ENCODE measurements around the gene SLC29A3.

The SLC29A3 gene

DNA sequence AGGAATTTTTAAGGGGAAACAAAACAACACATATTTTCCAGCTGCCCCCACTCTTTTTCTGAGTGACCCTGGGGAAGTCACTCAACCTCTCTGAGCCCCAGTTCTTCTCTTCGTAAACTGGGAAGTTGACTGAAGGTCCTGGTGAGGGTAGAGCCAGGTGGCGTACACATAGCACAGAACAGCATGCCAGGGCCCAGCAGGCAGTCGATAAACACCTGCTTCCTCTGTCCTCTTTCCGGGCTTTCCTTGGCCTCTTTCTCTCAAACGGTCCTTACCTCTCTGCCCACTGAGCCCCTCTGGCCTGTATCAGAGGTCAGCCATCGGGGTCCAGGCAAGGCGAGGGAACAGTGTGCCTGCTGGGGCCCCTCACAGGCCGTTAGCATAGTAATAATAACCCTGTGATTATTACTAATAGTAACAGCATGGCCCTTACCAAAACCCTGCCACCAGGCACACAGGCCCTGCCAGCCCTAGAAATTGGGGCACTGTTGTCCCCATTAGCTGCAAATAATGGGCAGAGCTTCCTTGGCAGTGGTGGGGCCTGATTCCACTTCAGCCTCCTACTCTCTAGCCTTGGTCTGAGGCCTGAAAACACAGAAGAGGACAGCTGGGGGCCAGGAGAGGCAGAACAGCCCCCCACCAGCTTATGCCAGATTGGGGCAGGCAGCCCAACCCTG is 37.3 kb upstream of the SLC29A3 start:
- TF ChIP-seq FOXP2 (optimal IDR thresholded peaks at IDR 0.05; ENCODE audit: control extremely low read depth, extremely low read length, insufficient read depth) (no peak), EZH2 (IDR thresholded peaks at IDR 0.05) (no peak), POLR2AphosphoS5 (IDR thresholded peaks at IDR 0.05; ENCODE audit: borderline replicate concordance, low read depth, low read length) (no peak)
- Histone ChIP-seq H3K4me3 (no peak overlapping the region), H3K9me3 (ENCODE audit: low read depth, low read length) (no peaks in the 10 kb centered on the region), H3K36me3 (ENCODE audit: insufficient read depth, low read length) (peaks cover 16% of the 10 kb centered on the region; the same call in 1 of the 2 replicates), H3K9ac (ENCODE audit: insufficient read length) (no peak overlapping the region), H3K27ac (no peak overlapping the region)
- no peak for DNase-seq (ENCODE audit: low read depth, low spot score)

DNA sequence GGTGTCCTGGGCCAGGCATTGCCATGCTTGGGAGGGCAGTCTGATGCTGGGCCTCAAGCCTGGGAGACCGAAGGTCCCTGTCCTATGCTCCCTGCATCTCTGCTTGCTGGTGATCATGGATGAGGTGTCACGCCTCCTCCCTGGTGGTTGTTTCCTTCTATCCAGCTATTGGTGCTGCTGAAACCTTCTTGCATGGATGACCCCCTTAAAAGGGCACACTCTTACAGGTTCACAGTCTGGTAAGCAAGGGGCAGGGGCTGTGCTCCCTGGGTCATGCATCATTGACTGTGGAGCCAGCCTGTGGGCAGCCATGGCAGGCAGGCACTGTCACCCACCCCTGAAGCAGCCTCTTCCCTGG is 36.8 kb upstream of the SLC29A3 start:
- peaks cover 18% of the 10 kb centered on the region; the same call in 1 of the 2 replicates for H3K36me3 ChIP-seq (ENCODE audit: insufficient read depth, low read length)
- no peak overlapping the region for H3K4me3 ChIP-seq
- no peak for DNase-seq (ENCODE audit: low read depth, low spot score)
- TF ChIP-seq FOXP2 (optimal IDR thresholded peaks at IDR 0.05; ENCODE audit: control extremely low read depth, extremely low read length, insufficient read depth) = no peak
- TF ChIP-seq EZH2 (IDR thresholded peaks at IDR 0.05) = no peak
- no peak for TF ChIP-seq POLR2AphosphoS5 (IDR thresholded peaks at IDR 0.05; ENCODE audit: borderline replicate concordance, low read depth, low read length)
- H3K9ac ChIP-seq (ENCODE audit: insufficient read length) = no peak overlapping the region
- H3K9me3 ChIP-seq (ENCODE audit: low read depth, low read length) = no peaks in the 10 kb centered on the region
- no peak overlapping the region for H3K27ac ChIP-seq

DNA sequence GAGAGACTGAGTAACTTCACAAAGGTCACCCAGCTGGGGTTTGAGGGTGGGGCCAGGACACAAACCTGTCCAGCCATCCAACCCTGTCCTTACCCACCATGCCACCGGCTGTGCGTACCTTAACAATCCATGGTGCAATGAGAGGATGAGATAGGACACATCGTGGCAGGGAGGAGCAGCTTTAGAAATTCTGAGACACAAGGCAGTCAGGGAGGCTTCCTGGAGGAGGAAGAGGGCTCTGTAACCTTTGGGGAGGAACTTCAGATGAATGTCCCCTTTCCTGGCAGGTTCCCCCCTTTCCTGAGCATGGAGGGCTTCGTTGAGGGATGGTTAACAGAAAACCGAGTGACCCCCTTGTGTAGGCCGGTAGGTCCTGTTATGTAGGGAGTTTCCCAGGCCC is 35.6 kb upstream of the SLC29A3 start:
- no peak overlapping the region for H3K4me3 ChIP-seq
- no peaks in the 10 kb centered on the region for H3K9me3 ChIP-seq (ENCODE audit: low read depth, low read length)
- TF ChIP-seq POLR2AphosphoS5 (IDR thresholded peaks at IDR 0.05; ENCODE audit: borderline replicate concordance, low read depth, low read length) (no peak), FOXP2 (optimal IDR thresholded peaks at IDR 0.05; ENCODE audit: control extremely low read depth, extremely low read length, insufficient read depth) (no peak), EZH2 (IDR thresholded peaks at IDR 0.05) (no peak)
- DNase-seq (ENCODE audit: low read depth, low spot score) = no peak
- H3K27ac ChIP-seq = no peak overlapping the region
- H3K9ac ChIP-seq (ENCODE audit: insufficient read length) = no peak overlapping the region
- peaks cover 22% of the 10 kb centered on the region; the same call in 1 of the 2 replicates for H3K36me3 ChIP-seq (ENCODE audit: insufficient read depth, low read length)

GRCh38 chr10:71283876-71284275 is 35.2 kb upstream of the SLC29A3 start:
- H3K9ac ChIP-seq (ENCODE audit: insufficient read length) = no peak overlapping the region
- H3K36me3 ChIP-seq (ENCODE audit: insufficient read depth, low read length) = peaks cover 22% of the 10 kb centered on the region; the same call in 1 of the 2 replicates

DNA sequence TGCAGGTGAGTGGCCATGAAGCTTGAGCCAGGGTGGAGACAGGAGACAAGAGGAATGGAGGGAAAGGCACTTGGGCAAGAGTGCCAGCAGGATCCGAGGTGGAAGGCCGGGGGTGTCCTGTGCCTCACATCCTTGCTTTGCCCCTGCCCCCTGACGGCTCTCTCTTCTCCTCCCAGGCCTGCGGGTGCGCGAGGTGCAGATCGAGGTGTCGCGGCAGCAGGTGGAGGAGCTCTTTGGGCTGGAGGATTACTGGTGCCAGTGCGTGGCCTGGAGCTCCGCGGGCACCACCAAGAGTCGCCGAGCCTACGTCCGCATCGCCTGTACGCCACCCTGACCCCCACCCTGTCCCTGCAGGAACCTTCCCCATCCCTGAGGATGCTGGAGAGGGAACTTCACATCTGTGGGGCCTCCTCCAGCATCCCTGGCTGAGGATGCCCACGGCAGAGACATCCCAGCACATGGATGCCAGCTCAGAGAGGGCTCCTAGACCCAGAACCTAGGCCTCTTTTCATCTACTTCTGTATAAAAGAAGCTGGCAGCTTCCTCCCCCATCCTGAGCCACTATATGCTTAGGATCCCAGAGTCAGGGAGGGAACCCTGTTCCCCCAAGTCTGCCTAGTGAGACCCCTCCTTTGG is 34.4 kb upstream of the SLC29A3 start:
- Histone ChIP-seq H3K4me3 (no peak overlapping the region), H3K9me3 (ENCODE audit: low read depth, low read length) (no peaks in the 10 kb centered on the region), H3K9ac (ENCODE audit: insufficient read length) (no peak overlapping the region), H3K36me3 (ENCODE audit: insufficient read depth, low read length) (peaks cover 22% of the 10 kb centered on the region; the same call in 1 of the 2 replicates), H3K27ac (no peak overlapping the region)
- no peak for DNase-seq (ENCODE audit: low read depth, low spot score)
- no peak for TF ChIP-seq FOXP2 (optimal IDR thresholded peaks at IDR 0.05; ENCODE audit: control extremely low read depth, extremely low read length, insufficient read depth)
- no peak for TF ChIP-seq POLR2AphosphoS5 (IDR thresholded peaks at IDR 0.05; ENCODE audit: borderline replicate concordance, low read depth, low read length)
- no peak for TF ChIP-seq EZH2 (IDR thresholded peaks at IDR 0.05)

More at GRCh38 chr10:71283876-71284275, 35.2 kb upstream of the SLC29A3 start:
- H3K4me3 ChIP-seq = no peak overlapping the region
- H3K27ac ChIP-seq = no peak overlapping the region
- no peaks in the 10 kb centered on the region for H3K9me3 ChIP-seq (ENCODE audit: low read depth, low read length)
- no peak for DNase-seq (ENCODE audit: low read depth, low spot score)
- TF ChIP-seq POLR2AphosphoS5 (IDR thresholded peaks at IDR 0.05; ENCODE audit: borderline replicate concordance, low read depth, low read length) (no peak), EZH2 (IDR thresholded peaks at IDR 0.05) (no peak), FOXP2 (optimal IDR thresholded peaks at IDR 0.05; ENCODE audit: control extremely low read depth, extremely low read length, insufficient read depth) (no peak)

- peaks cover 22% of the 10 kb centered on the region; the same call in 1 of the 2 replicates for H3K36me3 ChIP-seq (ENCODE audit: insufficient read depth, low read length)
- DNase-seq (ENCODE audit: low read depth, low spot score) = no peak
- no peaks in the 10 kb centered on the region for H3K9me3 ChIP-seq (ENCODE audit: low read depth, low read length)
- H3K27ac ChIP-seq = no peak overlapping the region
- TF ChIP-seq POLR2AphosphoS5 (IDR thresholded peaks at IDR 0.05; ENCODE audit: borderline replicate concordance, low read depth, low read length) (no peak), EZH2 (IDR thresholded peaks at IDR 0.05) (no peak), FOXP2 (optimal IDR thresholded peaks at IDR 0.05; ENCODE audit: control extremely low read depth, extremely low read length, insufficient read depth) (no peak)
- no peak overlapping the region for H3K9ac ChIP-seq (ENCODE audit: insufficient read length)
- H3K4me3 ChIP-seq = no peak overlapping the region
Observed at GRCh38 chr10:71285180-71285545, 33.9 kb upstream of the SLC29A3 start.

DNA sequence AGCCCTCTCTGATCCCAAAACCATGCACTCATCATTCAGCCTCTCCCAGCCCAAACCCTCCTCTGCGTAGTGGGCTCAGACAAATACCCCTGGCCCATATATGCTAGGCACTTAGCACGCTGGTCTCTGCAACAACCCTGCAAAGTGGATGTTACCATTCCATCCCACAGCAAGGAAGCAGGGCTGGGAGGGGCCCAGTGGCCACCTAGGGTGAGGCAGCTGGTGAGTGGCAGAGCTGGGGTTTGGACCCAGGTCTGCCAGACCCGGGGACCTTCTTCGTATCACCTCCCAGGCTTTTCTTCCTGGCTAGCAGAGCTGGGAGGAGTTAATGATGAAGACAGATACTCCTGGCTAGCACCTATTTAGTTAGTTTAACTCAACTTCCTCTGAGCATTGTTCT is 33.1 kb upstream of the SLC29A3 start:
- H3K4me3 ChIP-seq = no peak overlapping the region
- no peak overlapping the region for H3K9ac ChIP-seq (ENCODE audit: insufficient read length)
- no peaks in the 10 kb centered on the region for H3K9me3 ChIP-seq (ENCODE audit: low read depth, low read length)
- H3K27ac ChIP-seq = no peak overlapping the region
- no peak for DNase-seq (ENCODE audit: low read depth, low spot score)
- peaks cover 22% of the 10 kb centered on the region; the same call in 1 of the 2 replicates for H3K36me3 ChIP-seq (ENCODE audit: insufficient read depth, low read length)
- no peak for TF ChIP-seq EZH2 (IDR thresholded peaks at IDR 0.05)
- no peak for TF ChIP-seq POLR2AphosphoS5 (IDR thresholded peaks at IDR 0.05; ENCODE audit: borderline replicate concordance, low read depth, low read length)
- no peak for TF ChIP-seq FOXP2 (optimal IDR thresholded peaks at IDR 0.05; ENCODE audit: control extremely low read depth, extremely low read length, insufficient read depth)

GRCh38 chr10:71286521-71287294 is 32.4 kb upstream of the SLC29A3 start:
- no peak for TF ChIP-seq FOXP2 (optimal IDR thresholded peaks at IDR 0.05; ENCODE audit: control extremely low read depth, extremely low read length, insufficient read depth)
- no peak for TF ChIP-seq POLR2AphosphoS5 (IDR thresholded peaks at IDR 0.05; ENCODE audit: borderline replicate concordance, low read depth, low read length)
- TF ChIP-seq EZH2 (IDR thresholded peaks at IDR 0.05) = no peak
- Histone ChIP-seq H3K36me3 (ENCODE audit: insufficient read depth, low read length) (peaks cover 21% of the 10 kb centered on the region; the same call in 1 of the 2 replicates), H3K9me3 (ENCODE audit: low read depth, low read length) (no peaks in the 10 kb centered on the region), H3K4me3 (no peak overlapping the region), H3K27ac (no peak overlapping the region), H3K9ac (ENCODE audit: insufficient read length) (no peak overlapping the region)
- no peak for DNase-seq (ENCODE audit: low read depth, low spot score)

All from SK-N-MC (cell line).